ENCODE measurements around the gene FKBP7. TPM values are rescaled to one million over a fixed set of nuclear protein-coding genes. Genes with fewer than 3 reads are reported as not detected.
A peak's percentile ranks its signal among the peaks of the same experiment; 100 is the strongest.
"Not testable (repeated sequence)": the region's sequence is repeated elsewhere in the genome, so short reads cannot be mapped to it uniquely, and the experiment has no call there.

FKBP7 gene
- total RNA-seq, 2 donors from 2014 or later, result 12.7 to 13.5 TPM

DNA sequence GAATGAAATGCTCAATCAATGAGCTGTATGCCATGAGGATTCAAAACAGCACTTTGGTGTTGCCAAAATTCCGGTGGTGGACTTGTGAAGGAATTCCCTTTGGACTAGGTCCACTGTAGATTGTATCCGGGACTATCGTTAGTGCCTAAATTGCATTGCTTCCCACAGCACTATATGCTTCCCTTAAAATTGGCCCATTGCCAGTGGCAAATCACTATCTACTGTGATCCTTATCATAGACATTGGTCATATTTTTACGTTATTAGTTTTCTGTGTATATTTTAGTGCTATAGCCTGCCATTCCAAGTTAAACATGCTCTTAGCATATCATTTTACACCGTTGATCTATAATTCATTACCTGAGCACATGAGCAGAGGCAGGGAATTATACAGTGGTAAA, 25.5 kb downstream of the FKBP7 start:
- intact Hi-C loops (cut with DNase I), result no loop called here
- DNase-seq (no peak), ATAC-seq (no peak)

DNA sequence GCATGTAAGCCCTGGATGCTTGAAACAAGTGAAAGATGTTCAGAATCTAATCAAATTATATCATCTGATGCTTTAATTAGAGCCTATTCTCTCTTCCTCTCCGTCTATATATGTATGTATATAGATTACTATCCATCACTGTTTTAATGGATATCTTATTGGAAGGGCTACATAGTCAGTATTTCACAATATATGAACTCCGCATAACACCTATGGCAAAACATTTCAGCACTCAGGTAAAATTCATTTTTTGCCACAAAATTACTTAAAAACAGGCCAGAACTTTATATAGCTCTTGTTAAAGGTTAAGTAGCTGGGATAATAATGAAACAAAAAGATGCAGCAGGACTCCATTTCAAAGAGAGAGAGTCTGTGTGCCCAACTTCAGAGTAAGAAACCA, 26.1 kb downstream of the FKBP7 start:
- no peak for ATAC-seq

GRCh38 chr2:178450774-178451525, 27.4 kb downstream of the FKBP7 start, which contains the start of the genes PJVK and PRKRA:
Gene PJVK (plus strand): TSS chr2:178451378. CDS start chr2:178453410, 2,032 bp downstream.
Gene PRKRA (minus strand): TSS chr2:178451175. CDS start chr2:178451030, 145 bp downstream.
- DNase-seq (peak; percentile 98), ATAC-seq (peak; percentile 98 to 99)
- intact Hi-C loops (cut with DNase I), result loop anchor here in 1 of 2 donors (2.0 kb wide), 1 partner anchor 28 kb away; the partner anchor contains the start of gene FKBP7

More for the DNA sequence above, 26.1 kb downstream of the FKBP7 start:
- intact Hi-C loops (cut with DNase I), result no loop called here
- DNase-seq, result no peak

DNA sequence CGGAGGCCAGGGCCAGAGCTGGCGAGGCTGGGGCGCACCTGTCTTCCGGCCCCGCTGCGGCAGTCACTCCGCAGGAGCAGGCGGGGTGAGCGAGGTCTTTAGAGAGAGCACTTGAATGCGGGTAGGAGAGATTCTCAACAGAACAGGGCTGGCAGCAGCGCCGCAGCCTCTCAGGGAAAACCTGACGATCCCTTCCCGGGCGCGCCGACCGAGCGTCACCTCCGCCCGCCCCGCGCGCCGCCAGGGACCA, 28.0 kb downstream of the FKBP7 start:
- no peak for ATAC-seq

DNA sequence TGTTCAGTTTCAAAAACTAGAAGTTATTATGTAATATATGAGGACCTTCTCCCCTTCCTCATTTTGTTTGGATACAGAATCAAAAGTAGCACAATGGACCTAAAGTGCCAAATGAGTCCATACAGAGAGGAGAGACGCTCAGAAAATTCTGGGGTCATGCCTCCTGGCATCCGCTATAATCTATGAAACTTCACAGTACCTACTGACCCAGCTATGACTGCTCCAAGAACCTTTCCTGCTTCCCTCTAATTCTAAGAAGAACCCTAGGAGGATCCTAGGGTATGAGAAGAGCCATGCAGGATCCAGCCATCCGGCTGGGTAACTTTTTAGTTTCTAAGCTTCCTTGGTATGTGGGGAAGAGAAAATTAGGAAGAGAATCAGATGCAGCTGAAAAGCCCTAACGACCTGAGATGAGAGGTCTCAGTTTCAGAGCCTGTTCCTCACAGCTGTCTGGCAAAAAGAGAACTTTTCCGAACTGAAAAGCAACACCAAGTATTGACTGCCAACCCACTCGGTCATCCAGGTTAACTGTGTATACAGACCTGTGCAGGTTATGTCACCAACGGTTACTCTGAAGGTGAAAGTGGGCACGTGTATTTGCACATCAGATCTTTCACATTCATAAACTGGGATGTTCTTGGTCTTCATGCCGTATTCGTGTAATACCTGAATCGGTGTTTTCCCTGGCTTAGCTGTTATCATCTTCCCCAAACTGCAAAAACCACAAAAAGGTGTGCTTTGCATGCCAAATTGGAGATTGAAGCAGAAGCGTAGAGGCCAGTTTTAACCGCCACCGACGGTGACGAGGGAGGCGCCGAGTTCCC, 28.5 kb downstream of the FKBP7 start:
- DNase-seq (no peak), ATAC-seq (no peak)
- intact Hi-C loops (cut with DNase I), result loop anchor here in 1 of 2 donors (2.0 kb wide), 1 partner anchor 29 kb away; the partner anchor contains the start of gene FKBP7

More for the DNA sequence above, 28.0 kb downstream of the FKBP7 start:
- no peak for DNase-seq
- intact Hi-C loops (cut with DNase I), result loop anchor here in 1 of 2 donors (2.0 kb wide), 1 partner anchor 28 kb away; the partner anchor contains the start of gene FKBP7

DNA sequence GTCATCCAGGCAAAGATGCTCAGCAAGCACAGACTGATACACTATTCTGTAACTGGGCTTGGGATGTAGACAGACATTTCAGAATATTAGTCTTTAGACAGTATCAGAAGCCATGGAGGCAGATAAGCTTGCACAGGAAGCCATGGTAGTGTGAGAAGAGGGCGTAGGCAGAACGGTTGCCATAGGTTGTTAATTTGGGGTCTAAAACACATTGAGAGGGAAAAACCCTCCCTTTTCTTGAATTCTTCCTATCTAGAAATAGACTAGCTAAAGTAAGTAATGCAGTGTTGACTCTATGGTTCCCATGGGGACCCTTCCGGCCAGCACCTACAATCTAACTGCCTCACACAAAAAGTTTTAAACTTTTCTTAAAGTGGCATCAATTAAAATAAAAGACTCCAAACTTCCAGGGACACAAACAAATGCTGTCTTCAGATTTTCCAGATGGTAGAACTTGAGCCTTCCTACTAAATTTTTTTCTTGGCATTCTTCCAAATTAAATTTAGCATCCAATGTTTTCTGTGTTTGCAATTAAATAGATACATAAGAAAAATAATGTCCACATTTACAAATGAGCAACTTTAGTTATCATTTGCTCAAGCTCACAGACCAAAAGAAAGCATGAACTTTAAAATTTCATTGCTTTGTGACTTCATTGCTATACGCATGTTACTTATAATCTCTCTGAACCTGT, 29.3 kb downstream of the FKBP7 start:
- ATAC-seq (no peak), DNase-seq (no peak)
- intact Hi-C loops (cut with DNase I), result no loop called here

DNA sequence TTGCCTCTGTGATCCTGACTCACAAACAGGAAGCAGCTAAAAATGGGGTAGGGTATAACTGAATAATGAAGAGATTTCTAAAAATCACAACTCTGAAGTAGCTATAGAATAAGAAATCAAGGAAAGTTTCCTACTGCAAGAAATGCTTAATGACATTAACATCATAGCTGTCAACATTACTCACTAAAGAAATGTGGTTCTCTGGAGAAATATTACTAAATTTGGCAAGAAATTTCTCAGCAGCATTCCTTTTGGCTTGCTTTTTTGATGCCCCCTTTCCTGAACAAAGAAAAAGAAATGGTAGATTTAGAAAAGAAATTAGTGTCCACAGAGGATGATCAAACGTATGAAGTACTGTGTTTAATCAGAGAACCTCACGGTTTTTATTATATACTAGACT, 37.0 kb downstream of the FKBP7 start:
- intact Hi-C loops (cut with DNase I), result no loop called here
- ATAC-seq (no peak), DNase-seq (no peak)

- intact Hi-C loops (cut with DNase I), result no loop called here
- ATAC-seq, result no peak
- DNase-seq, result no peak
These were observed 41.7 kb downstream of the FKBP7 start for GRCh38 chr2:178436662-178437061.

DNA sequence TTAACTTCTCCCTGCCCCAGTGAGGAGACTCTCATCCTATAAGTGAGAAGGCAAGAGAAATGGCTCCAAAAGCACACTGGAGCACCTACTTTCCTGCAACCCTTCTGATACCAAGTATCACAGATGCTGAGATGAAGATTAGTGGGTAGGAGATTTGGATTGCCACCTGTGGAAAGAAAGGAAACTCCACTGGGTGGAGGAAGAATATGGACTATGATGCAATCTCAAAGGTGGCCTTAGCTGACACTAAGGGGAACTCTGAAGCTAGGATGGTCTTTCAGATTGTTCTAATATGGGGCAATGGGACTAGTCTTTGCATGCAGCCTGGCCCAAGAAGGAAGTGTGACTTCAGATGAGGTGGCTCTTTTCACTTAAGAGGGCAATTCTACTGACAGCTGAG, 49.1 kb downstream of the FKBP7 start:
- ATAC-seq (no peak), DNase-seq (no peak)
- intact Hi-C loops (cut with DNase I), result no loop called here

DNA sequence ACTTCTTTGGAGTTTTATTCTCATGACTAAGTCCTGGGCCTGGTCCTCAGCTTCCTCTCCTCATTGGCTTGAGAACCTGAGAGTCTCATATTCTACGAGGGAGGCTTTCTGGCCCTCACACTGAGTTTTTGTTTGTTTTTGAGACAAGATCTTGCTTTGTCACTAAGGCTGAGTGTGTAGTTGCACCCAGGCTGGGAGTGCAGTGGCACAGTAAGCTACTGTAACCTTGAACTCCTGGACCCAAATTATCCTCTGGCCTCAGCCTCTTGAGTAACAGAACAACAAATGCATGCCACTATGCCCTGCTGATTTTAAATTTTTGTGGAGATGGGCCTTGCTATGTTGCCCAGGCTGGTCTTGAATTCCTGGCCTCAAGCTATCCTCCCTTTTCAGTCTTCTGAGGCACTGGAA, 50.0 kb downstream of the FKBP7 start:
- intact Hi-C loops (cut with DNase I), result no loop called here
- no peak for ATAC-seq
- no peak for DNase-seq

- intact Hi-C loops (cut with DNase I), result no loop called here
- DNase-seq, result no peak
- no peak for ATAC-seq
These were observed 50.9 kb downstream of the FKBP7 start for GRCh38 chr2:178427458-178427857.

- no peak for DNase-seq
- no peak for ATAC-seq
- intact Hi-C loops (cut with DNase I), result no loop called here
These were observed 52.0 kb downstream of the FKBP7 start for GRCh38 chr2:178426388-178426787.

- DNase-seq (no peak), ATAC-seq (no peak)
- intact Hi-C loops (cut with DNase I), result no loop called here
These were observed 53.1 kb downstream of the FKBP7 start for GRCh38 chr2:178425255-178425827.

DNA sequence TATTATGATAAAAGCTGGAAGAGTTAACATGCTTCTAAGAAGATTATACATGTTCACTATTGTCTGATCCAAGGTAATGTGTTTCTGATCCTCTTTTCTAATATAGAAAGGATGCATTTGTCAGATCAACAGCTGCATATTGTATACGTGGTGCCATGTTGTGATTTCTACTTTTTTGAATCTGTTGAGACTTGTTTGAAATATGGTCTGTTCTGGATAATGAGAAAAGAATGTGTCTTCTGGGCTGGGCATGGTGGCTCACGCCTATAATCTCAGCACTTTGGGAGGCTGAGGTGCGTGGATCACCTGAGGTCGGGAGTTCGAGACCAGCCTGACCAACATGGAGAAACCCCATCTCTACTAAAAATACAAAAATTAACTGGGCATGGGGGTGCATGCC, 54.7 kb downstream of the FKBP7 start:
- DNase-seq; intact Hi-C loops (cut with DNase I); ATAC-seq: not testable (repeated sequence)

DNA sequence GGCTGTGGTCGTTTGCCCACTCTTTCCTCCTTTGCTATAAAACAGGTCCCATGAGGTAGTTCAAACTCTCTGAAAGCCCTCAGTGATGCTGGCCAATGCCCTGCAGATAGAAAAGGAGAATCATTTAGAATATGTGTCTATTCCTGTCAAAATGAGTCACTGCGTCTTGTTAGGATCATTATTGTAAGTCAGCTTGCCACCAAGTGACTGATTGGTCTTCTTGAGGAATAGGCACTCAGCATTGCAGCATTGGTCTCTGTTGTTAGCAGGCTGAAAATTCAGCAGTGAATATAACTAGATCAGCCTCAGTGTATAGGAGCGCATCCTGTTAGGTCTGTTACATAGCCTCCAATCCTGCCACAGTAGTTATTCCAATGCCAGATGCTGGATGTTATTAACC, 56.3 kb downstream of the FKBP7 start:
- intact Hi-C loops (cut with DNase I), result no loop called here
- ATAC-seq, result no peak
- DNase-seq, result no peak

DNA sequence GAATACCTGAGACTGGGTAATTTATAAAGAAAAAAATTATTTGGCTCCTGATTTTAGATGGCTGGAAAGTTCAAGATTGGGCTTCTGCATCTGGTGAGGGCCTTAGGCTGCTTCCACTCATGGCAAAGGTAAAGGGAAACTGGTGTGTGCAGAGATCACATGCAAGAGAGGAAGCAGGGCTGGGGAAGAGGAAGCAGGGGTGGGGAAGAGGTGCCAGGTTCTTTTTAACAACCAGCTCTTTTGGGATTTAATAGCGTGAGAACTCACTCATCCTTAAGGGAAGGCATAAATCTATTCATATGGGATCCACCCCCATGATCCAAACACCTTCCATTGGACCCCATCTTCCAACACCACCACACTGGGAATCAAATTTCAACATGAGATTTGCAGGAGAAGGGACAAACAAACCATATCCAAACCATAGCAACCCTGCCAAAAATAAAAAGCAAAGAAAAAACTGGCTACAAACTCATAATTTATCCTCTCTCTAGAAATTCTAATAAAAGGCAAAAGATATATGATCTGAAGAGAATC, 57.9 kb downstream of the FKBP7 start:
- intact Hi-C loops (cut with DNase I), result no loop called here
- DNase-seq (no peak), ATAC-seq (no peak)

DNA sequence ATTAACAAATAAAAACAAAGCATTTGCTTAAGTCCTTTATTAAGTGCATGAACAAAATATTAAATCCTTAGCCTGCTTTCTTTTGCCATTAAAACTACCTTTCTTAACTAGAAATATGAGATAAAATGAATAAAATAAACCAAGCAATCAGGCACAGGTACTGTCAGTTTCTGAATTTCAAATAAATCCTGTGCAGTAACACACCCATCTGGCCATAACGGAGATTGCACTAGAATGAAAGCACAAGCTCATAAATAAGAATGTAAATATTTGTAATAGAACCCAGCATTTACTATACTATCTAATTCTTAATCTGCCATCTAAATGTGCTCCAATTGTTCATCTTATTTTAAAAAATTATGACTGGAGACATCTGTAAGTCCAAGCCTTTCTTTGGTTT, 59.3 kb downstream of the FKBP7 start:
- ATAC-seq (no peak), DNase-seq (no peak)
- intact Hi-C loops (cut with DNase I), result no loop called here

DNA sequence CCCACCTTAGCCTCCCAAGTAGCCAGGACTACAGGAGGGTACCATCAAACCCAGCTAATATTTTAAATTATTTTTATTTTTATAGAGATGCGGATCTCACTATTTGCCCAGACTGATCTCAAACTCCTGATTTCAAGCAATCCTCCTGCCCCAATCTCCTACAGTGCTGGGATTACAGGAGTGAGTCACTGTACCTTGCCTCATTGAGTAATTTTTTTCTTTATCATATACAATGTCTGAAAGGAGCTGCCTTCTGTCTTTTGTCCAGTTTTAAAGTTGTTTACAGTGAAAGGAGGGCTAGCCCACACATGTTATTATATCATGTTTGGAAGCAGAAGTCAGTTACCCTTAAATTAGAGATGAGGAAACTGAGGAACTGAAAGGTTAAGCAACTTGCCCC, 60.0 kb downstream of the FKBP7 start:
- DNase-seq, result no peak
- ATAC-seq, result no peak
- intact Hi-C loops (cut with DNase I), result no loop called here

- ATAC-seq, result no peak
- no peak for DNase-seq
- intact Hi-C loops (cut with DNase I), result no loop called here
These were observed 60.5 kb downstream of the FKBP7 start for GRCh38 chr2:178417916-178418315.

Data from left cardiac atrium (tissue), 4 donors.